Neutrophil (primary cell): ENCODE results near the gene UCP2.

Source experiments
- H3K27ac ChIP-seq: fragments of 200-600 bp; sonication (generic); 2 replicates; pipeline ENCODE4 v1.5.1; 2016; ENCODE audit warnings: mild to moderate bottlenecking, moderate library complexity
- H3K27me3 ChIP-seq: fragments of 200-600 bp; sonication (generic); 2 replicates; pipeline ENCODE4 v1.6.0; 2016; ENCODE audit warnings: mild to moderate bottlenecking
- H3K36me3 ChIP-seq: fragments of 200-600 bp; sonication (generic); 2 replicates; pipeline ENCODE4 v1.5.1; 2017
- H3K4me1 ChIP-seq, 2 experiments: fragments of 200-600 bp in 1 of 2; sonication (generic) in 1 of 2; 1 replicate in 1 of 2; 2 replicates in 1 of 2; pipeline versions ENCODE4 v1.5.1 to v1.6.1; 2013 to 2016; ENCODE audit warnings: low read depth in 1 of 2, low read length in 1 of 2, mild to moderate bottlenecking in 1 of 2, moderate library complexity in 1 of 2; ENCODE audit not compliant: control insufficient read depth in 1 of 2, insufficient read depth in 1 of 2
- H3K4me3 ChIP-seq, 2 experiments: fragments of 200-600 bp in 1 of 2; sonication (generic) in 1 of 2; 1 replicate in 1 of 2; 2 replicates in 1 of 2; pipeline ENCODE4 v1.5.1; 2013 to 2016; ENCODE audit warnings: low read depth in 1 of 2, low read length in 1 of 2, mild to moderate bottlenecking in 1 of 2, moderate library complexity in 1 of 2
- H3K9me3 ChIP-seq: fragments of 200-600 bp; sonication (generic); 2 replicates; pipeline ENCODE4 v1.5.1; 2016
- CTCF ChIP-seq: fragments of 200-600 bp; sonication (generic); IDR thresholded peaks from 2 replicates; pipeline ENCODE4 v1.5.1; 2016; ENCODE audit warnings: antibody characterized with exemption

UCP2 gene

GRCh38 chr11:74012074-74012809, 29.6 kb upstream of the UCP2 start:
- peaks cover 48% of the 10 kb centered on the region for H3K36me3 ChIP-seq
- TF ChIP-seq CTCF = no peak
- H3K4me1 ChIP-seq = no peaks in the 10 kb centered on the region
- H3K27ac ChIP-seq = no peak overlapping the region
- H3K9me3 ChIP-seq = no peaks in the 10 kb centered on the region
- no peaks in the 10 kb centered on the region for H3K27me3 ChIP-seq
- H3K4me3 ChIP-seq = no peak overlapping the region

- peaks cover 41% of the 10 kb centered on the region for H3K36me3 ChIP-seq
- no peaks in the 10 kb centered on the region for H3K4me1 ChIP-seq
- TF ChIP-seq CTCF = no peak
- H3K27me3 ChIP-seq = no peaks in the 10 kb centered on the region
- H3K4me3 ChIP-seq = no peak overlapping the region
- H3K9me3 ChIP-seq = no peaks in the 10 kb centered on the region
- no peak overlapping the region for H3K27ac ChIP-seq
These were observed 28.9 kb upstream of the UCP2 start for GRCh38 chr11:74011360-74012073.

GRCh38 chr11:74010306-74011300, 28.0 kb upstream of the UCP2 start:
- no peak for TF ChIP-seq CTCF
- no peaks in the 10 kb centered on the region for H3K9me3 ChIP-seq
- no peak overlapping the region for H3K27ac ChIP-seq
- peaks cover 35% of the 10 kb centered on the region for H3K36me3 ChIP-seq
- no peaks in the 10 kb centered on the region for H3K4me1 ChIP-seq
- no peaks in the 10 kb centered on the region for H3K27me3 ChIP-seq
- H3K4me3 ChIP-seq = no peak overlapping the region

- Histone ChIP-seq H3K27ac (no peak overlapping the region), H3K27me3 (no peaks in the 10 kb centered on the region), H3K4me1 (no peaks in the 10 kb centered on the region), H3K9me3 (no peaks in the 10 kb centered on the region), H3K4me3 (no peak overlapping the region), H3K36me3 (peaks cover 37% of the 10 kb centered on the region)
- TF ChIP-seq CTCF = no peak
These were observed 27.1 kb upstream of the UCP2 start for GRCh38 chr11:74009675-74010305.

- Histone ChIP-seq H3K4me1 (no peaks in the 10 kb centered on the region), H3K36me3 (peaks cover 33% of the 10 kb centered on the region), H3K27ac (no peak overlapping the region), H3K9me3 (no peaks in the 10 kb centered on the region), H3K27me3 (no peaks in the 10 kb centered on the region), H3K4me3 (no peak overlapping the region)
- no peak for TF ChIP-seq CTCF
These were observed 26.5 kb upstream of the UCP2 start for GRCh38 chr11:74009230-74009547.
